Kidney (tissue), 14 donors: ENCODE data around the gene MESP1. TPM values are rescaled to one million over a fixed set of nuclear protein-coding genes. Genes with fewer than 3 reads are reported as not detected.

ENCODE experiments used
- DNase-seq, 5 donors: peaks; one replicate each; pipeline ENCODE4 v3.0.0-alpha.2; 2013 to 2020
- FAIRE-seq: peaks from 2 replicates; lab custom pipeline; 2012; peaks lifted over from hg19 to GRCh38; lab: Jason Lieb, UNC
- H3K27ac ChIP-seq, 2 donors: one replicate each; pipeline ENCODE4 v1.7.0; 2013; ENCODE audit warnings: low read depth in 2 of 2, low read length in 2 of 2, inconsistent platforms in 1 of 2
- H3K27me3 ChIP-seq: one replicate; pipeline ENCODE4 v1.7.1; 2013; ENCODE audit warnings: low read length, inconsistent platforms; ENCODE audit not compliant: control insufficient read depth, insufficient read depth
- H3K36me3 ChIP-seq, 3 donors: one replicate each; pipeline versions ENCODE4 v1.7.0 to v1.7.1; 2013; ENCODE audit warnings: low read length in 3 of 3, control low read depth in 1 of 3, inconsistent platforms in 1 of 3; ENCODE audit not compliant: insufficient read depth in 3 of 3, control insufficient read depth in 2 of 3
- H3K4me1 ChIP-seq, 3 donors: one replicate each; pipeline versions ENCODE4 v1.7.0 to v1.7.1; 2013; ENCODE audit warnings: low read length in 3 of 3, inconsistent platforms in 1 of 3, low read depth in 1 of 3; ENCODE audit not compliant: control insufficient read depth in 2 of 3, insufficient read depth in 2 of 3
- H3K4me3 ChIP-seq, 3 donors: one replicate each; pipeline versions ENCODE4 v1.7.0 to v1.8.1; 2013; ENCODE audit warnings: low read length in 3 of 3, control low read depth in 1 of 3, inconsistent platforms in 1 of 3
- H3K9ac ChIP-seq, 3 donors: one replicate each; pipeline versions ENCODE4 v1.7.0 to v1.7.1; 2013; ENCODE audit warnings: low read length in 3 of 3, control low read depth in 1 of 3, inconsistent platforms in 1 of 3
- H3K9me3 ChIP-seq, 3 donors: one replicate each; pipeline versions ENCODE4 v1.7.0 to v1.7.1; 2013; ENCODE audit warnings: low read length in 3 of 3, control low read depth in 1 of 3, inconsistent platforms in 1 of 3; ENCODE audit not compliant: control insufficient read depth in 2 of 3, insufficient read depth in 1 of 3
- CTCF ChIP-seq: IDR thresholded peaks from 3 replicates; pipeline ENCODE4 v1.5.1; 2012; ENCODE audit warnings: mild to moderate bottlenecking, moderate library complexity, borderline replicate concordance; ENCODE audit not compliant: insufficient read depth; ENCODE audit errors: extremely low read depth
- intact Hi-C: fragments of 100-400 bp; cut with DNase I; formaldehyde crosslinking; loops from one replicate; pipeline ENCODE4 v1.11.1; 2022
- polyA plus RNA-seq: library from polyadenylated mRNA; stranded (reverse); fragments of 350-450 nt; fragmentation: Illumina TruSeq; extraction: RNeasy Lipid Tissue Mini Kit (QIAGEN cat#74804); gene quantifications from one replicate; pipeline ENCODE4 v1.2.3, GENCODE V29; 2014; ENCODE audit warnings: low read depth, low replicate concordance; ENCODE audit not compliant: insufficient read depth
- total RNA-seq: library from RNA; stranded (reverse); fragmentation: NEBNext Ultra II Directional; extraction: Animal tissue kit (Norgen Biotek cat#: 25700); gene quantifications from one replicate; pipeline ENCODE4 v1.2.1, GENCODE V29; 2021
- donor health status: control.
- donor health status: control.
- donor health status: control.
- donor health status: control.
- donor health status: control.
- donor health status: DM: yes; HTN: yes; CAD: no.
- donor health status: Normal renal cell carcinoma (clear cell type).

Gene MESP1
- total and polyA plus RNA-seq, 2 donors from 2014 or later: 2.1 to 6.0 TPM

GRCh38 chr15:89714775-89715174 is 36.3 kb downstream of the MESP1 start:
- Histone ChIP-seq H3K27ac (no peak overlapping the region), H3K27me3 (no peaks in the 10 kb centered on the region), H3K9ac (no peak overlapping the region), H3K4me3 (no peak overlapping the region), H3K4me1 (no peaks in the 10 kb centered on the region), H3K36me3 (no peaks in the 10 kb centered on the region), H3K9me3 (no peaks in the 10 kb centered on the region)
- intact Hi-C loops: no loop called here
- FAIRE-seq: no peak
- TF ChIP-seq CTCF: no peak
- DNase-seq: no peak

- Histone ChIP-seq H3K27ac (no peak overlapping the region), H3K4me3 (no peak overlapping the region), H3K36me3 (no peaks in the 10 kb centered on the region), H3K4me1 (no peaks in the 10 kb centered on the region), H3K9ac (no peak overlapping the region), H3K27me3 (no peaks in the 10 kb centered on the region), H3K9me3 (no peaks in the 10 kb centered on the region)
- intact Hi-C loops: no loop called here
- no peak for FAIRE-seq
- no peak for TF ChIP-seq CTCF
- no peak for DNase-seq
Observed at GRCh38 chr15:89707577-89707976, 43.5 kb downstream of the MESP1 start.

- no peaks in the 10 kb centered on the region for H3K27me3 ChIP-seq
- no peak for FAIRE-seq
- DNase-seq: no peak
- H3K9ac ChIP-seq: no peak overlapping the region
- no peaks in the 10 kb centered on the region for H3K4me1 ChIP-seq
- no peak overlapping the region for H3K4me3 ChIP-seq
- intact Hi-C loops: no loop called here
- no peak for TF ChIP-seq CTCF
- no peak overlapping the region for H3K27ac ChIP-seq
- H3K36me3 ChIP-seq: no peaks in the 10 kb centered on the region
- no peaks in the 10 kb centered on the region for H3K9me3 ChIP-seq
Observed at GRCh38 chr15:89704411-89704810, 46.6 kb downstream of the MESP1 start.

Other genes with a start within 250 kb of the MESP1 start
- 0.25 TPM for gene TICRR, start 175.8 kb downstream of the MESP1 start, total RNA-seq
- not detected for gene TICRR, start 175.8 kb downstream of the MESP1 start, polyA plus RNA-seq
- 4.2 TPM for gene KIF7, start 95.8 kb downstream of the MESP1 start, total RNA-seq
- 1.4 TPM for gene KIF7, start 95.8 kb downstream of the MESP1 start, polyA plus RNA-seq
- gene PLIN1, start 71.9 kb downstream of the MESP1 start, total RNA-seq: 2.1 TPM
- gene PLIN1, start 71.9 kb downstream of the MESP1 start, polyA plus RNA-seq: 0.86 TPM
- 7.7 TPM for gene PEX11A, start 60.5 kb downstream of the MESP1 start, total RNA-seq
- gene PEX11A, start 60.5 kb downstream of the MESP1 start, polyA plus RNA-seq: 13.7 TPM
- gene WDR93, start 60.4 kb downstream of the MESP1 start, total RNA-seq: 2.5 TPM
- gene WDR93, start 60.4 kb downstream of the MESP1 start, polyA plus RNA-seq: 1.2 TPM
- gene MESP2, start 25.1 kb upstream of the MESP1 start, total RNA-seq: 0.47 TPM
- gene MESP2, start 25.1 kb upstream of the MESP1 start, polyA plus RNA-seq: 0.24 TPM
- 221 TPM for gene ANPEP, start 63.6 kb upstream of the MESP1 start, total RNA-seq
- 242 TPM for gene ANPEP, start 63.6 kb upstream of the MESP1 start, polyA plus RNA-seq
- 42.9 TPM for gene AP3S2, start 142.7 kb upstream of the MESP1 start, total RNA-seq
- 17.5 TPM for gene AP3S2, start 142.7 kb upstream of the MESP1 start, polyA plus RNA-seq
- 28.2 TPM for gene ARPIN, start 161.7 kb upstream of the MESP1 start, total RNA-seq
- gene ARPIN, start 161.7 kb upstream of the MESP1 start, polyA plus RNA-seq: 11.7 TPM